GM18502 (cell line): ENCODE data around the gene DOCK1.
"Not testable (repeated sequence)": the region's sequence is repeated elsewhere in the genome, so short reads cannot be mapped to it uniquely, and the experiment has no call there.

Experiments
- ATAC-seq: cut with Tn5 transposase; IDR thresholded peaks from one replicate; pipeline ENCODE4 v1.9.1; 2021; ENCODE audit warnings: mild to moderate bottlenecking; ENCODE audit not compliant: unreplicated experiment, poor library complexity

DOCK1 gene

DNA sequence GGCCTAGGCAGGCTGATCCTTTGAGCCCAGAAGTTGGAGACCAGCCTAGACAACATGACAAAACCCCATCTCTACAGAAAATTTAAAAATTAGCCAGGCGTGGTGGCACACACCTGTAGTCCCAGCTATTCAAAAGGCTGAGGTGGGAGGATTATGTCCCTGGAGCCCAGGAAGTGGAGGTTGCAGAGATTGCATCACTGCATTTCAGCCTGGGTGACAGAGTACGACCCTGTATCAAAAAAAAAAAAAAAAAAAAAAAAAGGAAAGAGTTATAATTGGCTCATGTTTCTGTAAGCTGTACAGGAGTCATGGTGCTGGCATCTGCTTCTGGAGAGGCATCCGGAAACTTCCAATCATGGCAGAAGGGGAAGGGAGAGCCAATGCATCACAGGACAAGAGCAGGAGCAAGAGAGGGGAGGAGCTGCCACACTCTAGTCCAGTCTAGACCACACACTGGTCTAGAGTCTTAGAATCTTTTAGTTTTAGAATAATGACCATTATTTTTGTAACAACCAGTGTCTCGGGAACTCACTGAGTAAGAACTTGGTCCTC is 16.8 kb downstream of the DOCK1 start:
- ATAC-seq: no peak

DNA sequence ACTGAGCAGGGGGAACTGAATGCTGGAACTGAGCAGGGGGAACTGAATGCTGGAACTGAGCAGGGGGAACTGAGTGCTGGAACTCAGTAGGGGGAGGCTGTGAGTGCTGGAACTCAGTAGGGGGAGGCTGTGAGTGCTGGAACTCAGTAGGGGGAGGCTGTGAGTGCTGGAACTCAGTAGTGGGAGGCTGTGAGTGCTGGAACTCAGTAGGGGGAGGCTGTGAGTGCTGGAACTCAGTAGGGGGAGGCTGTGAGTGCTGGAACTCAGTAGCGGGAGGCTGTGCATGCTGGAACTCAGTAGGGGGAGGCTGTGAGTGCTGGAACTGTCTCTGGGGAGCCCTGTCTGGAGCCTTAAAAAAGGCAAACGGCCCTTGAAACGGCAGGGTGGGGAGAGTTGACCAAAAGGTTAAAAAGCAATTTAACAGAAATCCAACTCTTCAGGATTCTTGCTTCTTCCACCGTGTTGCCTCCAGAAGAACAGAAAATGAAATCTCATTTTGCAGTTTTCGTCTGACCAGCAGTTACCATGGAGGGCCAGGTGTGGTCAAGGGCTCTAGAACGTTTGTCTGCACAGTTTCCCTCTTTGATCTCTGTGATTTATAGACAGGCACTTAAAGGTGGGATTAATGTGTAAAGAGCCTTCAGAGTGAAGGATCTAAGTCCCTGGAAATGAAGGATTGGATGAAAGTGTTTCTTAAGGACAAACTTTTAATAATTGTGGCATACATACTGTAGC is 19.1 kb downstream of the DOCK1 start:
- no peak for ATAC-seq

DNA sequence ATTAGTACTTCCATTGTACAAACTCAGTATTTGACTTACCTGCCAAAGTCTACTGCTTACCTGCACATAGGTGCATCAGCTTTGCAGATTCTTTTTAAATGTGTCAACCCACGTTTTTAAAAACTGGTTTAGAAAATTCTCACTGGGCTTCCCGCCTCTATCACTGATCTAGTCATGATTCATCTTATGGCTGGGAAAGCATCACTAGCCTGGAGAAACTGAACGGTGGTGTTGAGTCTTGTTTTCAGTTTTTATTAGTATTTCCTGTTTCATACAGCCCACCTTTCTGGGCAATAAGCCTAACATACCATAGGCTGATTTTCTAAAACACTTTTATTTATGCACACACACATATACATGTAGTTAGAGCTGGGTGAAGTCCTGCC is 19.7 kb downstream of the DOCK1 start:
- ATAC-seq: no peak

DNA sequence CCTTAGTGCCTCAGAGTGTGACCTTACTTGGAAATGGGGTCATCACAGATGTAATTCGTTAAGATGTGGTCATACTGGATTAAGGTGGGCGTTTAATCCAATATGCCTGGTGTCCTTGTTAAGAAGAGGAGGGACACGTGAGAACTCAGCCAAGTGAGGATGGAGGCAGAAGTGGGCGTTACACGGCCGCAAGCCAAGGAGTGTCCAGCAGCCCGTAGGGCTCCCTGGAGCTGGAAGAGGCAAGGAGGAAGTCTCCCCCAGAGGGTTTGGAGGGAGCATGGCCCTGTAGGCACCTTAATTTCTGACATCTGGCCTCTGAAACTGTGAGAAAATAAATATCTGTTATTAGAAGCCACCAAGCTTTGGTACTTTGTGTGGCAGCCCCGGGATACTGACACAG is 21.3 kb downstream of the DOCK1 start:
- no peak for ATAC-seq

DNA sequence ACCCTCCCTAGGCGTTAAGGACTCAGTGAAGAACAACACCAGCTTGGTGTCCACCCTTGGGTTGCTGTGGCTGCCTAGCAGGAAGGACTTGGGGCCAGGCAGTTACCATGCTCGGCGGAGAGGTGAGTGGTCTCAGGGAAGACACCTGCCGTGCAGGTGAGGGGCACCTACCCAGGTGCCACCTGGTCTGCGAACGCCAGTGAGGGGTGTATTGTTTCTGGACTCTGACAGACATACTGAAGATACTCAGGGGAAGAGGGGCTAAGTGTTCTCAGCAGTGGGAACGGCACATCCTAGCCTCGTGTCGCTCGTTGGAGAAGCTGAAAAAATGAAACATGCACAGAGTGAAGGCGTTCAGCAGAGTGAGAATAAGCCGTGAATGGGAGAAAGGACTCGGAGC is 22.6 kb downstream of the DOCK1 start:
- no peak for ATAC-seq

DNA sequence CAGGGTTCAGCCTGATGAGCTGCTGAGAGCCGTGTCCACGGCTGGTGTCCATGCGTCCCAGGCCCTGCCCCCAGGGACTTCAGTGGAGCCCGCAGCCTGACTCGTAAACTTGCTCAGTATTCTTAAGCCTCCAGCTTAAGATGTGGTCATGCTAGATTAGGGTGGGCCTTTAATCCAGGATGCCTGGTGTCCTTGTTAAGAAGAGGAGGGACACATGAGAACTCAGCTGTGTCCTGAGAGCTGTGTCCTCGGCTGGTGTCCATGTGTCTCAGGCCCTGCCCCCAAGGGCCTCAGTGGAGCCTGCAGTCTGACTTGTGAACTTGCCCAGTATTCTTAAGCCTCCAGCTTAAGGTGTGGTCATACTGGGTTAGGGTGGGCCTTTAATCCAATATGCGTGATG is 23.0 kb downstream of the DOCK1 start:
- no peak for ATAC-seq

DNA sequence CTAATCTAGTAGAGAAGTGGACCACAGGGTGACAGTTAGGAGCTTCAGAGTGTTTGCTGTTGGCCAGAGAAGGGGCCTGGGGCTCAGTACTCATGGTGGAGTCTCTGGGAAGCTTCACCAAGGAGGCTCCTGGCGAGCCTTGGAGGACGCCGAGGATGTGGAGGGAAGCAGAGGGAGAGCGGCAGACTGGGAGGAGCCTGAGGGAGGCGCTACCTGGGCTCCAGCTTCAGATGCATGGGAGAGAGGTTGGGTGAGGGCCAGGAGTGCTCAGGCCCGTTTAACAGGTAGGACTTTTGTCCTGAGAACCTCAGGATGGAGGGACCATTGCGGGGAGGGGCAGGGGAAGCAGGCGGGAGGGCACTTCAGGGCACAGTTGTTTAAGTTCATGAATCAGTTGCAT is 24.2 kb downstream of the DOCK1 start:
- no peak for ATAC-seq

DNA sequence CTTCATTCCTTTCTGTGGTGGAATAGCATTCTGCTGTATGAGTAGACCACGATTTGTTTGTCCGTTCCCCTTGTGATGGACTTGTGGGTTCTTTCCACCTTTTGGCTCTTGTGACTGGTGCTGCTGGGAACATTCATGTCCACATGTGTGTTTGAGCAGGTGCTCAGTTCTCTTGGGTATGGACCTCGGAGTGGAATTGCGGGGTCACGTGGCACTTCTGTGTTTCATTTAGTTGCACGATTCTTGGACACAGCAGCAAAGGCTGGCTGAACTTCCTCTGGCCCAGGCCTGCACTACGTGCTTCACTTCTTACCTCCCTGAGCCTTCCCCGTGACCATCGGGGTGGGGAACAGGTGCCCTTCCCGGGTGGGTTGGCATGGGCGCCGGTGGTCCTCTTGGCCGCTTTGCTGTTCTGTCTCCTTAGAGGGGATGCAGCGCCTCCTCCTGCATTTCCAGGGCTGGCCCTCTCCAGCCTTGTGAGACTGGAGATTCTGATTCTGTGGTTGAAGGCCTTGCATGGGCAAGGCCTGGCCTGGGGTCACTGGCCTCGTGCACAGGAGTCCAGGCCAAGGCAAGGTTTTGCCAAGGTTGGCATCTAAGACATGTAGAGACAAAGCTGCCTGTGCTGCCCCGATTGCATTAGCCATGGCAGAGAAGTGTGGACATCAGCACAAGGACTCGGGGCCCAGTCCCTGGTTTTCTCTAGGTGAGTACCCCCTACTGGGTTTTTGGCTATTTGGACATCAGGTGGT is 25.1 kb downstream of the DOCK1 start:
- no peak for ATAC-seq

DNA sequence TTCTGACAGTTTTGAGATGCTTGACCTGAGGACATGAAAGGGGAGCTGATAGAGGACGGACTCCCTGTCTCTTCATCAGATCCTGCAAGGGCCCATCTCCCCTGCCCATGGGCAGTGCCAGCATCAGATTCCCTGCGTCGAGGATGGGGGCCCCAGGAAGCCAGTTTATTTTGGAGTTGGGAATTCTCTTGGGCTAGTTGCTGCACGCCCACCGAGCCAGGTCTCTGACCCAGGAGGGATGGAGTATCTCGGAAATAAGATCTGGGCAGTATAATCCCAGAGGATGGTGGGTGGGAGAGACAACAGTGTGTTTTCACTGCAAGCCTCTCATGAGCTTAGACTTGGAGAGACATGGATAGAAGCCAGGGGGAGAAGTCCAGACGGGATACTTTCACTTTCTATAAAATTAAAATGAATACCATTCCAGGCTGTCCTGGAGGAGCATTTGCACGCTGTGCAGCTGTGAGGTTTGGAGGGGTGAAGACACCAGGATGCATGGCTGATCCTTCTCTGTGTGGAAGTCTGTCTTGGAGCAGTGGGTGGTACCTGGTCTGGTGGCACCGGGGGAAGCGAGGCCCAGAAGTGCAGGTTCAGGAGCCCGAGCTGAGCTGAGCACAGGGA is 25.8 kb downstream of the DOCK1 start:
- no peak for ATAC-seq

DNA sequence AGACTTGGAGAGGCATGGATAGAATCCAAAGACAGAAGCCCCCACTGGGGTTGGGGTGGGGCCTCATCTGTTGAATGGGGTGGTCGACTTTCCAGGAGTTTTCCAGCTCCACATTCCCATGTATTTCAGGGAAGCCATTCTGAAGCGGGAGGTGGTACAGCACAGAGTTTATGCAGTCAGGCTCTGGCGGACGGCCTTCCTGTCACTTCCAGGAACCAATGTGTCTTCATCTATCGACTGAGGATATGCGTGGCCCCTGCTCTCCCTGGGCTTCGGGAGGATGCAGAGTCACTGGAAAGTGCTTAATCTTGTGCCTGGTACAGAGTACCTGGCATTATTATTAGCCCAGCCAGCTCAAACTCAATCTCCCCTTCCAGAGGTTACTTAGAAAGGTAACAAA is 26.3 kb downstream of the DOCK1 start:
- no peak for ATAC-seq

DNA sequence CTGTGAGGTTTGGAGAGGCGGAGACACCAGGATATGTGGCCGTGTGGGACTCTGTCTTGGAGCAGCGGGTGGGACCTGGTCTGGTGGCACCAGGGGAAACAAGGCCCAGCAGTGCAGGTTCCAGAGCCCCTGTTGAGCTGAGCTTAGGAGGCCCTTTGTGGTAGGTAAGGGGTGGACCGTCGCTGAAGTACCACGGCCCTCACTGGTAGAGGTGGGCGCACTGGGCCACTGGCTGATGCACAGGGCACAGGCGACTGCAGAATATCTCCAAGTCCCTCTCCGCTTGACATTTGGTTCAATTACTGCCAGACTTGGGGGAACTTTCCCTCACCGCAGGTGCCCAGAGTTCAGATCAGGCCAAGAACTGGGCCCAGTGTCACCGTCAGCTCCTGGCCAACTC is 27.3 kb downstream of the DOCK1 start:
- ATAC-seq: no peak

DNA sequence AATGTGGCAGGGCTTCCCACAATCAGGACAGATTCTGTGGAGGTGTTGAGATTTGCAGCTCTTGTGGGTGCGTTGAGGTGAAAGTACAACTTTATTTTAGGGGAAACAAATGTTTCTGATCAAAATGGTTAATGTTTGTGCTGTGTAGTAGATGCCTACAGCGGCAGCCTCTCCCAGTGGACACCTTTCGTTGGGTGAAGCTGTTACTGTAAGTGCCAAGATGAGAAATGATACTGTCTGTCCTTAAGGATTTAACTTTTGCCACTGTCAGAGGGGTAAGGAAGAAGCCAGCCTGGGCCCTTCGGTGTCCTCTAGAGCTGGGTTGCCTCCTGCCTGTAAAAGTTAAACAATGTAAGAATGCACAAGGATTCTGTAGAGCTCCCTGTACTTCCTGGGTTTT is 27.9 kb downstream of the DOCK1 start:
- ATAC-seq: no peak

DNA sequence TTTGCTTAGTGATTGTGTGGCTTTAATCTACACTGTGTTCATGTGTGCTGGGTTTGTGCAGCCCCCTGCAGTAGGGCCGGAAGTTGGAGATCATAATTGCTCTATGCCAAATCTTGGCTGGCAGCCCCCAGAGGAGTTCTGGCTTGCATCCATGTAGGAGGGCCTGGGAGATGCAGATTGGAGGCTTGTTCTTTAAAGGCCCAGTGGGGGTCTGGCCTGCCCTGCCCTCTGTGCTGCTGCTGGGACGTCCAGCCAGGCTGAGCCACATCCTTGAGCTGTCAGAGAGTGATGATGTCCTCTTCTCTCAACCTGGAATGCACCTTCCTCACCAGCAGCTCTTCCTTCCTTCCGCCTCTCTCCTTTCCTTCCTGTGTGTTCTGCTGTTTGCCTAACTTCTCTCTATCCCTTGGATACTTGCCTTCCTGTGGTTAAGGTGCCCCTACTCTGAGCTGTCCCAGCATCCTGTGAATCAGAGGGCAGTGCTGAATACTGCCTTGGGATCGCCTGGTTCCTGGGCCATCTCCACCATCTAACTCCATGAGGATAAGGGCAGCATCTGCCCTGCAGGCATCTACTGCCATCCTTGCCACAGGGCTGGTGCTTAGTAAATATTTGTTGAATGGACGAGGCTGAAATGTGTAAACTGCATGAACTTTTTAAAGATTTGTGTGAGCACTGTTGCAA is 30.2 kb downstream of the DOCK1 start:
- no peak for ATAC-seq

DNA sequence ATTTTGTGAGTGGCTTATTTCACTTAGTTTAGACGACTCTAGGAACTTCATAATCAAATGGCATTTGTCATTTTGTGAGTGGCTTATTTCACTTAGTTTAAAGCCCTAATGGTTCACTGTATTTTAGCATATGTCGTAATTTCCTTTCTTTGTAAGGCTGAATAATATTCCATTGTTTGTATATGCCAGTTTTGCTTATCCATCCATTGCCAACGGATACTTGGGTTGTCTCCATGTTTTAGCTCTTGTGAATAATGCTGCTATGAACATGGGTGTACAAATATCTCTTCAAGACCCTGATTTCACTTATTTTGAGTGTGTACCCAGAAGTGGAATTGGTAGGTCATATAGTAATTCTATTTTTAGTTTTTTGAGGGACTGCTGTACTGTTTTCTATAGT is 31.8 kb downstream of the DOCK1 start:
- no peak for ATAC-seq

DNA sequence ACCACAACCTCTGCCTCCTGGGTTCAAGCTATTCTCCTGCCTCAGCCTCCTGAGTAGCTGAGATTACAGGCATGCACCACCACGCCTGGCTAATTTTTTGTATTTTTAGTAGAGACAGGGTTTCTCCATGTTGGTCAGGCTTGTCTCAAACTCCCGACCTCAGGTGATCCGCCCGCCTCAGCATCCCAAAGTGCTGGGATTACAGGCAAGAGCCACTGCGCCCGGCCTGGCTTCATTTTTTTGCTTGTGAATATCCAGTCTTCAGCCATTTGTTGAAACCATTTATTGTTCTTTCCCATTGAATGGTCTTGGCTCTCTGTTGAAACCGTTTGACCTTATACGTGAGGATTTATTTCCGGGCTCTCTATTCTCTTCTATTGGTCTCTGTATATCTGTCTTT is 32.9 kb downstream of the DOCK1 start:
- ATAC-seq: not testable (repeated sequence)

DNA sequence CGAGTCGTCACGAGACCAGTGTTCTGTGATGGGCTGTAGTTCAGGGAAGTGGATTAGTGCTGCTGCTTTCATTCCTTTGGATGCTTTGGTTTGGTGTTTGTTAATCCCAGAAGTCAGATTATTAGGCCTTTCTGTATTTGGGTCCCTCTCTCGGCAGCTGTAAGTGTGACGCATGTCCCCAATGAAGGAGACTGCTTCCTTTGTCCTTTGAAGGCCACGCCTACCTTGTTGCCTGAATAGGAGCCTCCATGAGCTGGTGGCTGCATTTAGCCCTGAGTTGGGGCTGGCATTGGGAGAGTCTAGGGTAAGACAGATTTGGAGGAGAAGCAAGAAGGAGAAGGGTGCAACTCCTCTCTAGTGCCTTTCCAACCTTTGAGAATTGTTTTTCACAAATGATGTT is 34.5 kb downstream of the DOCK1 start:
- ATAC-seq: no peak

DNA sequence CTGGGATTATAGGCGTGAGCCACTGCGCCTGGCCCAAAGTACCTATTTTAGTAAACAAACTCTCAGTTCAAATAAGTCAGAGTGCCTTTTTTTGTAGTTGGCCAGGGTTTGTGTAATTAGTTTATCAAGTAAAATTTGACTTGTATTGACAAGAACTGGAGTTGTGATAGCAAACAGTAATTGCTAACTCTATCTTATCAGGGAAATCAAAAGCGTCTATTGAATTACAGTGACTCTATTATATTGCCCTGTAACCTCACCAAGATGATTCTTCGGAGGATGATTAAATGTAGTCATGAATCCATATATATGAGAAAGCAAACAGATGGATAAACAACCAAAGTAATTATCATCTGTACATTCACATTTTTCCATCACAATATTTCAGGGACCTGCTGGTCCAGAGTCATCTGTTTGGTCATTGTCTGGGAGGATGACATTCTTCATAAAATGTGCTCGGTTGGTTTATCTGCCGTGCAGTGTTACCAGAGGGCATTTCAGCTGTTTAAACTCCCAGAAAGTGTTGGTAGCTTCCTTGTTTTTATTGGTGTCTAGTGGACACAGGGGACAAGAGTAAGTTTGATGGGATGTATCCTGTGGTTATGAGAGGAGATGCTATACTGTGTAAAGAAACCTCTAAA is 35.6 kb downstream of the DOCK1 start:
- ATAC-seq: no peak

DNA sequence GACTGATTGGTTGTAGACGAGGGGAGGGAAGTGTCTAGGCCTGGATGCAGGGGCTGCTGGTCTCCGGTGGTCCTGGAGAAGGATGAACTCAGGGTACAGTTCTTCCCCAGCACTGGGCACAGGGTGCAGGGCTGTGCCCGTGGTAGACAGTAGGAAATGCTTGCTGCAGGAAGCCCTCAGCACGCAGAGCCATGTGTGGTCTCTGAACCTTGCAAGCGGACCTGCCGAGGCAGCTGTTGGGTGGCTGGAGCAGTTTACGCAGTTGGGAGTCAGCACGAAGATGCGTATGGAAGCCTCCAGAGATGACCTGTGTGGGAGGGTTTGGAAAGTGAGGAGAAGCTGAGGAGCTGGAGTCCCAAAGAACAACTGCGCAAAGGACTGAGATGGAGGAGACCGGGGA is 39.0 kb downstream of the DOCK1 start:
- ATAC-seq: no peak

DNA sequence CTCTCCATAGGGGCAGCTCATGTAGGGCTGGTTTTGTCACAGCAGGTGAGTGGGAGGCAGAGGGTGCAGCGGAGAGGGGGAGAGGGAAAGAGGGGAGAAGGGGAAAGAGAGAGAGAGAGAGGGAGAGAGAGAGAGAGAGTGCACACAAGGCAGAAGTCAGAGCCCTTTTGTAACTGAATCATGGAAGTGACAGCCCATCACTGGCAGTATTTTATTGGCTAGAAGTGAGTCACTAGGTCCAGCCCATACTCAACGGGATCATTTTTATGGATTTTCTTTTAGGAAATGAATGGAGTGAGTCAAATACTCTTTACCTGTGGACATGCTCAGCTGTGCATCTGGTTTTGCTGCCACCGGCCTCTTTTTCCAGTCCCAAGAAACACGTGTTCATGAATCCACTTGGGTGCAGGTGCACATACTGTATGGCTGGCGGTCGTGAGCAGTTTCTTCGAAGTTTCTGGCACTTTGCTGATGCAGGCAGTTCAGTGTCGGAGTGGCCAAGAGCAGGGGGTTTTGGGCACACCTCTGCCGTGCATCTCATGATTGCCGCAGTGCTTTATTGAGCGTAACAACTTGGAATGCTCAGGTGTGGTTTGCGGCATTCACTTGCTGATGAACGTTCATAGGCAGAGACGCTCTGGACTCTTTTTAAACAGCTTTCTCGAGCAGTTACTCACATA is 40.3 kb downstream of the DOCK1 start:
- no peak for ATAC-seq

DNA sequence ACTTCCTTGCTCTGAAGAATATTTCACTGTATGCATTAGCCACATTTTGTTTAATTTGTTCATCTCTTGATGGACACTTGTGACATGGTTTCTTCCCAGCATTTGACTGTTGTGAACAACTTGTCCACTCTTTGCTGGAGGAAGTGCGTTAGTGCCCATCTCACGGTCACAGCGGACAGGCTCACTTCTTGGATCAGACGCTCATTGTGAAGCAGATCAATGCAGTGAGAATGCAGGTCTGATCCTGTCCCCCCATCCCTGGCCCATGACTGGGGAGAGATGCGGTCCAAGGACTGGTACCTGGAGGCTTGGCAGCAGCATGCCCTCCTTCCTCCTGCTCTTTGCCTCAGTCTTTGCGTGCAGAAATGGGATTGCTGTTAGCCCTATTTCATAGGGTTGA is 41.5 kb downstream of the DOCK1 start:
- no peak for ATAC-seq
